Urinary bladder (tissue), 4 donors: Measurements from ENCODE around the gene RAET1E. TPM values are rescaled to one million over a fixed set of nuclear protein-coding genes. Genes with fewer than 3 reads are reported as not detected.

Experiments used
- DNase-seq: peaks from one replicate; pipeline ENCODE4 v3.0.0-alpha.2; 2015; ENCODE audit errors: extremely low spot score
- H3K27ac ChIP-seq: one replicate; pipeline ENCODE4 v1.5.1; 2013; ENCODE audit warnings: low read depth, mild to moderate bottlenecking, moderate library complexity
- H3K36me3 ChIP-seq: one replicate; pipeline ENCODE4 v1.6.1; 2013; ENCODE audit warnings: mild to moderate bottlenecking, moderate library complexity; ENCODE audit not compliant: insufficient read depth
- H3K4me1 ChIP-seq: one replicate; pipeline ENCODE4 v1.6.1; 2013; ENCODE audit warnings: mild to moderate bottlenecking, moderate library complexity; ENCODE audit not compliant: insufficient read depth
- H3K4me3 ChIP-seq: one replicate; pipeline ENCODE4 v1.5.1; 2013; ENCODE audit warnings: low read depth, low read length
- WGBS: extraction: QIAGEN DNeasy Blood & Tissue Kit; methylation state at CpG from one replicate; pipeline ENCODE4 v1.1.7; 2013; 5-methylcytosine and 5-hydroxymethylcytosine counted together
- polyA plus RNA-seq: library from polyadenylated mRNA; stranded (reverse); fragments of 200-250 nt; gene quantifications from one replicate; pipeline ENCODE4 v1.2.3, GENCODE V29; 2013
- total RNA-seq: library from RNA; depleted of rRNA; stranded (reverse); fragments of >200 nt; gene quantifications from one replicate; pipeline ENCODE4 v1.2.3, GENCODE V29; 2014
- donor health status: healthy with polysubstance abuse.
- donor health status: healthy.

Gene RAET1E
- total and polyA plus RNA-seq, 2 donors, result 0.74 to 0.99 TPM

- Histone ChIP-seq H3K4me1 (no peaks in the 10 kb centered on the region), H3K27ac (no peak overlapping the region), H3K4me3 (no peak overlapping the region), H3K36me3 (no peaks in the 10 kb centered on the region)
- no peak for DNase-seq
- 76% methylated on average over 7 of the region's 7 CpGs for WGBS
Observed at GRCh38 chr6:149884617-149885016, 13.3 kb downstream of the RAET1E start.

GRCh38 chr6:149884215-149884614, 13.7 kb downstream of the RAET1E start:
- Histone ChIP-seq H3K27ac (no peak overlapping the region), H3K4me1 (no peaks in the 10 kb centered on the region), H3K4me3 (no peak overlapping the region), H3K36me3 (no peaks in the 10 kb centered on the region)
- 37% methylated on average over 11 of the region's 11 CpGs for WGBS
- no peak for DNase-seq

- no peak overlapping the region for H3K27ac ChIP-seq
- H3K36me3 ChIP-seq, result no peaks in the 10 kb centered on the region
- no peak for DNase-seq
- no peak overlapping the region for H3K4me3 ChIP-seq
- no peaks in the 10 kb centered on the region for H3K4me1 ChIP-seq
- WGBS, result 91% methylated on average over 2 of the region's 2 CpGs
Observed at GRCh38 chr6:149881860-149882259, 16.1 kb downstream of the RAET1E start.

GRCh38 chr6:149881066-149881766, 16.7 kb downstream of the RAET1E start:
- Histone ChIP-seq H3K4me3 (no peak overlapping the region), H3K36me3 (no peaks in the 10 kb centered on the region), H3K4me1 (no peaks in the 10 kb centered on the region), H3K27ac (no peak overlapping the region)
- WGBS, result 90% methylated on average over 10 of the region's 10 CpGs
- no peak for DNase-seq

- WGBS, result 87% methylated on average over 1 of the region's 1 CpG
- H3K36me3 ChIP-seq, result no peaks in the 10 kb centered on the region
- no peak for DNase-seq
- H3K4me1 ChIP-seq, result no peaks in the 10 kb centered on the region
- no peak overlapping the region for H3K4me3 ChIP-seq
- no peak overlapping the region for H3K27ac ChIP-seq
Observed at GRCh38 chr6:149877659-149878058, 20.3 kb downstream of the RAET1E start.

- Histone ChIP-seq H3K36me3 (no peaks in the 10 kb centered on the region), H3K4me1 (no peaks in the 10 kb centered on the region), H3K4me3 (no peak overlapping the region), H3K27ac (no peak overlapping the region)
- 73% methylated on average over 3 of the region's 3 CpGs for WGBS
- no peak for DNase-seq
Observed at GRCh38 chr6:149876241-149876933, 21.5 kb downstream of the RAET1E start.

- DNase-seq, result no peak
- 90% methylated on average over 1 of the region's 1 CpG for WGBS
- no peaks in the 10 kb centered on the region for H3K36me3 ChIP-seq
- no peak overlapping the region for H3K4me3 ChIP-seq
- peaks cover 2% of the 10 kb centered on the region for H3K4me1 ChIP-seq
- no peak overlapping the region for H3K27ac ChIP-seq
Observed at GRCh38 chr6:149872233-149872632, 25.7 kb downstream of the RAET1E start.

GRCh38 chr6:149871182-149871581, 26.7 kb downstream of the RAET1E start:
- DNase-seq, result no peak
- no peak overlapping the region for H3K4me3 ChIP-seq
- H3K36me3 ChIP-seq, result no peaks in the 10 kb centered on the region
- no peak overlapping the region for H3K27ac ChIP-seq
- H3K4me1 ChIP-seq, result peaks cover 2% of the 10 kb centered on the region
- WGBS, result 90% methylated on average over 2 of the region's 2 CpGs

- peaks cover 2% of the 10 kb centered on the region for H3K4me1 ChIP-seq
- 72% methylated on average over 10 of the region's 10 CpGs for WGBS
Observed at GRCh38 chr6:149869275-149869892, 28.5 kb downstream of the RAET1E start.

GRCh38 chr6:149867876-149868640, 29.9 kb downstream of the RAET1E start:
- Histone ChIP-seq H3K27ac (no peak overlapping the region), H3K36me3 (no peaks in the 10 kb centered on the region), H3K4me3 (no peak overlapping the region), H3K4me1 (peaks cover 2% of the 10 kb centered on the region)
- 58% methylated on average over 4 of the region's 4 CpGs for WGBS
- DNase-seq, result no peak

More at GRCh38 chr6:149869275-149869892, 28.5 kb downstream of the RAET1E start:
- Histone ChIP-seq H3K4me3 (no peak overlapping the region), H3K36me3 (no peaks in the 10 kb centered on the region), H3K27ac (no peak overlapping the region)
- no peak for DNase-seq

- H3K36me3 ChIP-seq, result no peaks in the 10 kb centered on the region
- H3K4me1 ChIP-seq, result peaks cover 2% of the 10 kb centered on the region
- peak; percentile 55 for DNase-seq
- H3K4me3 ChIP-seq, result peak overlapping the region; percentile 89
- H3K27ac ChIP-seq, result peak overlapping the region; percentile 93
- 13% methylated on average over 23 of the region's 23 CpGs for WGBS
Observed at GRCh38 chr6:149864578-149865535, 33.1 kb downstream of the RAET1E start.

- Histone ChIP-seq H3K4me1 (peaks cover 2% of the 10 kb centered on the region), H3K36me3 (no peaks in the 10 kb centered on the region), H3K4me3 (peak within 1 kb of the TSS; percentile 89), H3K27ac (peak within 1 kb of the TSS; percentile 97)
- WGBS, result under 1% methylated on average over 110 of the region's 110 CpGs
- peak; percentile 52 for DNase-seq
Observed at GRCh38 chr6:149863698-149864577, 34.0 kb downstream of the RAET1E start, which contains the start of gene LRP11. TSS of gene LRP11 (minus strand) at chr6:149864359. CDS start at chr6:149864020, 339 bp downstream.
